Type B pancreatic cell (in vitro differentiated cells): ENCODE measurements around the gene XRCC5. TPM values are rescaled to one million over a fixed set of nuclear protein-coding genes. Genes with fewer than 3 reads are reported as not detected.

Experiments used
- DNase-seq: peaks from one replicate; pipeline ENCODE4 v3.0.0; 2021; ENCODE audit warnings: mixed read lengths; ENCODE audit not compliant: unreplicated experiment; ENCODE audit errors: extremely low spot score
- H3K27ac Mint-ChIP-seq: 2 replicates; pipeline ENCODE4 v1.8.0; 2021; ENCODE audit warnings: mild to moderate bottlenecking, mixed read lengths
- H3K27me3 Mint-ChIP-seq: 2 replicates; pipeline ENCODE4 v1.8.0; 2021; ENCODE audit warnings: mixed read lengths
- H3K36me3 Mint-ChIP-seq: 2 replicates; pipeline ENCODE4 v1.8.0; 2021; ENCODE audit warnings: mixed read lengths
- H3K4me1 Mint-ChIP-seq: one replicate; pipeline ENCODE4 v1.8.0; 2021; ENCODE audit warnings: mixed read lengths; ENCODE audit not compliant: unreplicated experiment
- H3K4me3 Mint-ChIP-seq: 2 replicates; pipeline ENCODE4 v1.8.0; 2021; ENCODE audit warnings: mild to moderate bottlenecking, mixed read lengths
- H3K9me3 Mint-ChIP-seq: 2 replicates; pipeline ENCODE4 v1.8.0; 2021; ENCODE audit warnings: mixed read lengths
- total RNA-seq: library from RNA; stranded (reverse); gene quantifications from 2 replicates; pipeline ENCODE4 v1.2.1, GENCODE V29; 2021; ENCODE audit warnings: low replicate concordance
- TF ChIP-seq, protein P1 (sequence below): fragments of 200-600 bp; sonication (generic); conservative IDR thresholded peaks from 2 replicates; pipeline ENCODE4 v1.5.0; 2021; ENCODE audit warnings: antibody characterized with exemption, mild to moderate bottlenecking

The XRCC5 gene
- total RNA-seq, 1 donor from 2014 or later = 349 TPM

DNA sequence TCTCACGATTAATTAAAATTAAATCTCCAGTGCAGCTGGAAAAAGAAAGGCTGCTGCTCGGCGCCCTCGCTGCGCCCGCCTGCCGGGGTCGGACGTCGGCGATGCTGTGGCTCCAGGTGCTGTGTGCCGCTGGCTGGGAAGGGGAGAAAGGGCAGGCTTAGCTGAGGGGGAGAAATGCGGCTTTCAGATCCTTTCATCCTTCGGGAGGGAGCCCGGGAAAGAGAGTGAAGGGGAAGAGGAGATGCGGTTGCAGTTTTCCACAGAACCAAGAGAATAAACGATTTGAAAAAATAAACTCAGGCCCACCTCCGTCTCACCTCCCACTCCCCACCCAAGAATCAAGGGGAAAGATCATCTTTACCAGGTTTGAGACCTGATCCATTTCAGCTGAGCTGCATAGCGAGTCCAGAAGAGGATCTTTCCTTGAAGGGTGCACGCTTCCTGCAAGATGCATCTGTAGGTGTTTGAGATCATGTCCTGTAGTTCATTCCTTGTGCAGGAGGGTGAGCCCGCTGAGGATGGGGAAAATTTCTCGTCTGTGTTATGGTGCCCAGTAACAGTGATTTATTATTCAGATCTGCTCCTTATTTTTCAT lies 26.9 kb upstream of the XRCC5 start:
- no peak for DNase-seq
- H3K36me3 Mint-ChIP-seq = peaks cover 6% of the 10 kb centered on the region
- peak overlapping the region; percentile 89 for H3K4me3 Mint-ChIP-seq
- H3K9me3 Mint-ChIP-seq = no peaks in the 10 kb centered on the region
- H3K27ac Mint-ChIP-seq = peak overlapping the region; percentile 64
- H3K4me1 Mint-ChIP-seq = peaks cover 32% of the 10 kb centered on the region
- H3K27me3 Mint-ChIP-seq = no peaks in the 10 kb centered on the region
- TF ChIP-seq, protein P1, sequence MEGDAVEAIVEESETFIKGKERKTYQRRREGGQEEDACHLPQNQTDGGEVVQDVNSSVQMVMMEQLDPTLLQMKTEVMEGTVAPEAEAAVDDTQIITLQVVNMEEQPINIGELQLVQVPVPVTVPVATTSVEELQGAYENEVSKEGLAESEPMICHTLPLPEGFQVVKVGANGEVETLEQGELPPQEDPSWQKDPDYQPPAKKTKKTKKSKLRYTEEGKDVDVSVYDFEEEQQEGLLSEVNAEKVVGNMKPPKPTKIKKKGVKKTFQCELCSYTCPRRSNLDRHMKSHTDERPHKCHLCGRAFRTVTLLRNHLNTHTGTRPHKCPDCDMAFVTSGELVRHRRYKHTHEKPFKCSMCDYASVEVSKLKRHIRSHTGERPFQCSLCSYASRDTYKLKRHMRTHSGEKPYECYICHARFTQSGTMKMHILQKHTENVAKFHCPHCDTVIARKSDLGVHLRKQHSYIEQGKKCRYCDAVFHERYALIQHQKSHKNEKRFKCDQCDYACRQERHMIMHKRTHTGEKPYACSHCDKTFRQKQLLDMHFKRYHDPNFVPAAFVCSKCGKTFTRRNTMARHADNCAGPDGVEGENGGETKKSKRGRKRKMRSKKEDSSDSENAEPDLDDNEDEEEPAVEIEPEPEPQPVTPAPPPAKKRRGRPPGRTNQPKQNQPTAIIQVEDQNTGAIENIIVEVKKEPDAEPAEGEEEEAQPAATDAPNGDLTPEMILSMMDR = no peak

DNA sequence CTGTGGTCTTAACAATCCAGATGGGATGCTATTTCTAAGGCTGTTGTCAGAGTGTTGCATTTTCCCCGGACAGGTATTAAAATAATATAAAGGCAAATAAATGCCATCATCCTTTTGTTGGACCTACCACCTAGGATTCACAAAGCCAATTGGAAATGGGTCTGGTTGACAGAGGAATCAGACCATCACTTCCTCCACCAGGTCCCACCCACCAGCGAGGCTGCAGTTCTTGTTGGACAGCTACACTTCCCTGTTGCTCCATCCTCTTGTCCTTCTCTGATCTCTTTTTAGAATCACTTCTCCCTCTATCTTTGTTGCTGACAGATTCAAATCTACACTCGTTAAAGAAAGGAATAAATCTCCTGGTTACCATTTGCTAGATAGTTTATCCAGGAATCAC lies 26.3 kb upstream of the XRCC5 start:
- Mint-ChIP-seq H3K9me3 (no peaks in the 10 kb centered on the region), H3K36me3 (peaks cover 6% of the 10 kb centered on the region), H3K4me3 (peak overlapping the region; percentile 89), H3K27me3 (no peaks in the 10 kb centered on the region), H3K4me1 (peaks cover 32% of the 10 kb centered on the region), H3K27ac (peak overlapping the region; percentile 26)
- TF ChIP-seq, protein P1 = no peak
- DNase-seq = no peak

DNA sequence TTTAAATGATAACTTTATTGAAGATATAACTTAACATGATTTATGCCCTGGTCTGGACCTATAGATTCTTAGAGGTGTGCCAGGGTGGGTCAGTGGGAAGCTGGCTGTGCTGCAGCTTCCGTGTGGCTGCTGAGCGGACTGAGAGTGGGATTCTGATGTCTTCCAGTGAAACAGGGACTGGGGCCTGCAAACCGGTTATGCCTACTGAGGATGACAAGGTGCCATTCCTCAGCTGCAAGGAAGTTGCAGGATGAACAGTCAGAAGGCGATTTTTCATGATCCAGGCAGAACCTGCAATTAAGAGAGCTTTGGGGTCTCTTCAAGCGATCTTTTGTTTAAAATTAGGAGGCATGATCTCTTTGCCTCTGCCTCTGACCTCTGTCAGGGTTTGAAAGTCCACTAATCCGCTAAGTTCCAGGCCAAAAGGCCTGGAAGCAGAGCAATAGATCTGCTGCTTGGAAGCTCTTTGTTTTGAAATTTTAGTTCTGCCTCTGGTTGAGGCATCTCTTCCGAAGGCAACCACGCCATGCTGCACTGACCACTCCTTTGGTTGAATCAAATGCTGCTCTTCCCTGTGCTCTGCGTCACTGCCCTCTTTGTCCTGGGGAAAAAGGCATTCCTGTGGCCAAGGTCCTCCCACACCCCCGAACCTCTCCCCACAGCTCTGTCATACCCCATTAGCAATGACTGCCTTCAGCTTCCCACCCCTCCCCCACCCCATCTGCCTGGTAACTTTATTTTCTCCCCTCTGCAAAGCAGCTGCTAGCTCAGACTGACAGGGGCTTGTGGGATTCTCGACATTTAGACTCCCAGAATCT lies 25.5 kb upstream of the XRCC5 start:
- peaks cover 32% of the 10 kb centered on the region for H3K4me1 Mint-ChIP-seq
- H3K4me3 Mint-ChIP-seq = peak overlapping the region; percentile 89
- H3K9me3 Mint-ChIP-seq = no peaks in the 10 kb centered on the region
- DNase-seq = no peak
- peaks cover 6% of the 10 kb centered on the region for H3K36me3 Mint-ChIP-seq
- no peaks in the 10 kb centered on the region for H3K27me3 Mint-ChIP-seq
- peak overlapping the region; percentile 79 for H3K27ac Mint-ChIP-seq
- TF ChIP-seq, protein P1 = no peak

DNA sequence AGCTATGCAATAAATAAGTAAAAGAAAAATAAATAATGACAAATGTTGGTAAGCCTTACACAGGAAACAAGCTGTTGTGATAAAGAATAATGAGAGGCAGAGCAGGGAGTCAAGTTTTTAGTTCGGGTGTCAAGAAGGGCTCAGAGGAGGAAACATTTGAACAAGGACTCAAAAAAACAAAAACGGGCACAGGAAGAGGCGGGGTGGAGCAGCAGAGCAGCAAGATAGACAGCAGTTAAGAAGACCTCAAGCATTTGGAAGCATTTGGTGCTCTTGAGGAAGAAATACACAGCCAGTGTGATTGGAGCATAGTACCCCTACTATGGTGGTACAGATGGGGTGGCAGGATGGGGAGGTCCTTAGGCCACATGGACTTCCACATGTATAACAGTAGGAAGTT lies 24.6 kb upstream of the XRCC5 start:
- Mint-ChIP-seq H3K27me3 (no peaks in the 10 kb centered on the region), H3K4me1 (peaks cover 32% of the 10 kb centered on the region), H3K27ac (peak overlapping the region; percentile 79), H3K4me3 (peak overlapping the region; percentile 39), H3K9me3 (no peaks in the 10 kb centered on the region), H3K36me3 (peaks cover 6% of the 10 kb centered on the region)
- no peak for DNase-seq
- TF ChIP-seq, protein P1 = no peak

DNA sequence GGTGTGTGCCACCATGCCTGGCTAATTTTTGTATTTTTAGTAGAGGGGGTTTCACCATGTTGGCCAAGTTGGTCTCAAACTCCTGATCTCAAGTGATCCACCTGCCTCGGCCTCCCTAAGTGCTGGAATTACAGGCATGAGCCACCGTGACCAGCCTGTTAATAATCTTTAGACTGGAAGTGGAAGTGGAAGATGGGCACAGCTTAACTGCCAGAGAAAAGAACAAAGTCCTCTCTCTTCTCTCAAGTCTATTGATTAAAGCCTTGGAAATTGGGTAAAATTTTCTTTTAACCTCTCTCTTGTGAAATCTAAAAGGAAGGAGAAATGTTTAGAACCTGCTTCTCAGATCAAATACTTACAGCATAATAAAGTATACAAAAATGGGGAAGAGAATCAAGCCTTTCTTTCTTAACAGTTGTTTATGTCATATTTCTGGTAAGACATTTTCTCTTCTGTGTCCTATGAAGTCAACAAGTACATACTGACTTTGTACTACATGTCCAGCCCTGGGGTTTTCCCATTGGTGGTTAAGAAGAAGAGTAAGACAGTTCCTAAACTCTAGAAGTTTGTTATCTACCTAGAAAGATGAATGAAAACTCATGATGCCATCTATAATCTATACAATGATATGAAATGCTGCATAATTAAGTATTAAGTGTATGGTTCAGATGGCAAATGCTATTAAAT lies 22.8 kb upstream of the XRCC5 start:
- Mint-ChIP-seq H3K36me3 (peaks cover 6% of the 10 kb centered on the region), H3K4me1 (peaks cover 29% of the 10 kb centered on the region), H3K9me3 (no peaks in the 10 kb centered on the region), H3K4me3 (no peak overlapping the region), H3K27ac (no peak overlapping the region), H3K27me3 (no peaks in the 10 kb centered on the region)
- no peak for DNase-seq
- TF ChIP-seq, protein P1 = no peak
